ENCODE data around the gene CCL24.

GRCh38 chr7:75762350-75762917 lies 51.2 kb downstream of the CCL24 start:
- TF ChIP-seq POLR2A (IDR thresholded peaks at IDR 0.05; ENCODE audit: low read length) (no peak), GATA1 (IDR thresholded peaks at IDR 0.05; ENCODE audit: low read depth, low read length) (no peak)

Data from erythroblast (primary cell).